H1 (cell line): Measurements from ENCODE around the gene CSNK1A1.

Experiments
- ATF3 ChIP-seq: IDR thresholded peaks from 2 replicates; pipeline ENCODE4 v1.6.1; 2011; ENCODE audit warnings: low read depth, mild to moderate bottlenecking, low read length; ENCODE audit not compliant: insufficient read depth
- CHD2 ChIP-seq: IDR thresholded peaks from 2 replicates; pipeline ENCODE4 v1.6.1; 2012; ENCODE audit warnings: low read length, improper control_type of control experiment
- CREB1 ChIP-seq: IDR thresholded peaks from 2 replicates; pipeline ENCODE4 v1.6.1; 2012; ENCODE audit warnings: inconsistent platforms
- CTCF ChIP-seq, 3 experiments: IDR thresholded peaks; 1 replicate in 2 of 3; 2 replicates in 1 of 3; pipeline versions ENCODE4 v1.5.1 to v1.6.1; 2011; ENCODE audit warnings: low read length in 3 of 3, mild to moderate bottlenecking in 3 of 3, inconsistent platforms in 2 of 3, low read depth in 1 of 3, moderate library complexity in 1 of 3; ENCODE audit not compliant: insufficient read depth in 1 of 3; ENCODE audit errors: control extremely low read depth in 1 of 3
- GTF2F1 ChIP-seq: IDR thresholded peaks from 2 replicates; pipeline ENCODE4 v1.6.1; 2012; ENCODE audit warnings: low read depth, low read length, improper control_type of control experiment, borderline replicate concordance
- POLR2A ChIP-seq, 2 experiments: IDR thresholded peaks; 1 replicate in 1 of 2; 2 replicates in 1 of 2; pipeline ENCODE4 v1.6.1; 2011; ENCODE audit warnings: low read depth in 2 of 2, low read length in 2 of 2, mild to moderate bottlenecking in 2 of 2; ENCODE audit errors: control extremely low read depth in 1 of 2
- TAF1 ChIP-seq: IDR thresholded peaks from 2 replicates; pipeline ENCODE4 v1.6.1; 2011; ENCODE audit warnings: mild to moderate bottlenecking, low read depth, low read length
- ZNF274 ChIP-seq: IDR thresholded peaks from 2 replicates; pipeline ENCODE4 v1.7.0; 2012; ENCODE audit warnings: low read length, borderline replicate concordance; ENCODE audit errors: extremely low read depth
- TF ChIP-seq, protein P1 (sequence below): IDR thresholded peaks from 2 replicates; pipeline ENCODE4 v1.6.1; 2012; ENCODE audit warnings: inconsistent platforms

DNA sequence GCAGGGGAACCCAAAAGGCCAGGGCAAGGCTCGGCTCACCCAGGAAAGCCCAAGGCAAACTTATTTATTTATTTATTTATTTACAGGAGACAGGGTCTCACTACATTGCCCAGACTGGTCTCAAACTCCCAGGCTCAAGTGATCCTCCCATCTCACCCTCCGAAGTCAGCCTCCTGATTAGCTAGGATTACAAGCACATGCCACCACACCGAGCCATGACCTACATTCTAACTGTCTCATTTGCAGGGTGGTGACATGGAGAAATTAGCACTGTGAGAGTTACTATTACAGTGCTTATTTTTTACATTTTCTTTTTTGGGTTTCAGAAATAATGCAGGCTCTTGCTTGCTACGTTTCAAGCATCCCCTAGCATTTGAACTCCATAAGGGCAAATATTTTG is 48.1 kb upstream of the CSNK1A1 start:
- TF ChIP-seq CHD2 (no peak), GTF2F1 (no peak), CTCF (IDR thresholded peaks at IDR 0.05; ENCODE audit: control extremely low read depth in 1 of 3, insufficient read depth in 1 of 3, low read depth in 1 of 3, low read length in 3 of 3) (no peak), ZNF274 (no peak), POLR2A (IDR thresholded peaks at IDR 0.05; ENCODE audit: control extremely low read depth in 1 of 2, low read depth in 2 of 2, low read length in 2 of 2) (no peak), ATF3 (no peak), TAF1 (no peak), CREB1 (no peak)
- TF ChIP-seq, protein P1, sequence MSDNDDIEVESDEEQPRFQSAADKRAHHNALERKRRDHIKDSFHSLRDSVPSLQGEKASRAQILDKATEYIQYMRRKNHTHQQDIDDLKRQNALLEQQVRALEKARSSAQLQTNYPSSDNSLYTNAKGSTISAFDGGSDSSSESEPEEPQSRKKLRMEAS = no peak
